Muscle of arm (tissue), 12 donors: ENCODE results near the gene CIB4. TPM values are rescaled to one million over a fixed set of nuclear protein-coding genes. Genes with fewer than 3 reads are reported as not detected.
"Not testable (repeated sequence)": the region's sequence is repeated elsewhere in the genome, so short reads cannot be mapped to it uniquely, and the experiment has no call there.

Experiments used
- DNase-seq: peaks from one replicate; pipeline ENCODE4 v3.0.0-alpha.2; 2013
- polyA plus RNA-seq, 12 donors: library from polyadenylated mRNA; unstranded; fragments of 120-200 nt; gene quantifications; one replicate each; pipeline ENCODE4 v1.2.1, GENCODE V29; 2013; ENCODE audit not compliant: insufficient read length in 12 of 12

CIB4 gene
- polyA plus RNA-seq, 12 donors = not detected

- DNase-seq = no peak
Measured at GRCh38 chr2:26668041-26668440, 26.9 kb upstream of the CIB4 start.

DNA sequence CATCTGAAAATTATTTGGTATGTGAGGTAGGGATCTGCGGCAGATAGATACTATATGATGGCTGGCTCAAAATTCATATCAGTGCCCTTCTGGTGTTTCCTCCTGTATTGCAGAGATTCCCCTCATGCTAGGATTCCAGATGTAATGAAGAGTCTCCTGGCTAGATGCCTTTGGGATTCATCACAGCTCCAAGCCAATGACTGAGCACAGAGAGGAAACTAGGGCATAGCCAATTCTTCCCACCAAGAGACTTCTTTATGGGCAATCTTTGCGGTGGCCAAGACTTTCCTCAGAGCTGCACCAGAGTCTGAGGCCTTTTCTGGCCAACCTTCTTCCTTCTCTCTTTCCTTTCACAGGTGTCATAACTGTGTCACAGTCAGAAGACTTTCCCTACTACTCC, 25.5 kb upstream of the CIB4 start:
- DNase-seq = no peak

- DNase-seq = not testable (repeated sequence)
Measured at GRCh38 chr2:26665296-26665695, 24.1 kb upstream of the CIB4 start.

DNA sequence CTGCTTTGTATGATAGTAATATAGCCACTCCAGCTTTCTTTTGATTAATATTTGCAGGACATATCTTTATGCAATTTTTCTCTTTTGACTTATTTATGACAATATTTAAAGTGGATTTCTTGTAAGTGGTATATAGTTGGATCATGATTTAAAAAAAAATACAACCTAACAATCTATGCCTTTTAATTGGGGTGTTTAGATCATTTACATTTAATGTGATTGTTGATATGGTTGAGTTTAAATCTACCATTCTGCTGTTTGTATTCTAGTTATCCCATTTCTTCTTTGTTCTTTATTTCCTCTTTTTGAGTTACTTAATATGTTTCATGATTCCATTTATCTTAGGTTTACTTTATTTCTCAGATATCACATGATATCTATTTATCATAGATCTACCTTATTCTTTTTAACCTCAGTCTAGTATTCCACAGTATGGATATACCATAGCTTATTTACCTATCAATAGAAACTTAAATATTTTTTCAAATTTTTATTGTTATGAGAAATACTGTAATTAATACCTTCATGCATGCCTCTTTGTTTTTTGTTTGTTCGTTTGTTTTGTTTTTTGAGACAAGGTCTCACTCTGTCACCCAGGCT, 19.3 kb upstream of the CIB4 start:
- DNase-seq = no peak

- no peak for DNase-seq
Measured at GRCh38 chr2:26658691-26659346, 17.7 kb upstream of the CIB4 start.

GRCh38 chr2:26657265-26657664, 16.1 kb upstream of the CIB4 start:
- DNase-seq = no peak

GRCh38 chr2:26655611-26656195, 14.5 kb upstream of the CIB4 start:
- DNase-seq = no peak

GRCh38 chr2:26655120-26655519, 14.0 kb upstream of the CIB4 start:
- DNase-seq = not testable (repeated sequence)

DNA sequence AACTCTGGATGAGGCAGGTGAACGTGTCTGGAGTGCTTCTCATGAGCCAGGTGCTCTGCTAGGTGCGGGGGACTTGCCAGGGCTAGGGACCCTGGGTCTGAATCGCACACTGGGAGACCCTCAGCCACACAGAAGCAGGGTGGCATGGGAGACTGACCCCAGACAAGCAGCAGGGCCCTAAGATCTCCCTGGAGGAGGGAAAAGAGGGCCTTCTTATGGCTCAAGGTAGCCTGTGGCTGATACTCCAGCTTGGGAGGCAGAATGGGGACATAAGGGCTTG, 12.8 kb upstream of the CIB4 start:
- DNase-seq = no peak

DNA sequence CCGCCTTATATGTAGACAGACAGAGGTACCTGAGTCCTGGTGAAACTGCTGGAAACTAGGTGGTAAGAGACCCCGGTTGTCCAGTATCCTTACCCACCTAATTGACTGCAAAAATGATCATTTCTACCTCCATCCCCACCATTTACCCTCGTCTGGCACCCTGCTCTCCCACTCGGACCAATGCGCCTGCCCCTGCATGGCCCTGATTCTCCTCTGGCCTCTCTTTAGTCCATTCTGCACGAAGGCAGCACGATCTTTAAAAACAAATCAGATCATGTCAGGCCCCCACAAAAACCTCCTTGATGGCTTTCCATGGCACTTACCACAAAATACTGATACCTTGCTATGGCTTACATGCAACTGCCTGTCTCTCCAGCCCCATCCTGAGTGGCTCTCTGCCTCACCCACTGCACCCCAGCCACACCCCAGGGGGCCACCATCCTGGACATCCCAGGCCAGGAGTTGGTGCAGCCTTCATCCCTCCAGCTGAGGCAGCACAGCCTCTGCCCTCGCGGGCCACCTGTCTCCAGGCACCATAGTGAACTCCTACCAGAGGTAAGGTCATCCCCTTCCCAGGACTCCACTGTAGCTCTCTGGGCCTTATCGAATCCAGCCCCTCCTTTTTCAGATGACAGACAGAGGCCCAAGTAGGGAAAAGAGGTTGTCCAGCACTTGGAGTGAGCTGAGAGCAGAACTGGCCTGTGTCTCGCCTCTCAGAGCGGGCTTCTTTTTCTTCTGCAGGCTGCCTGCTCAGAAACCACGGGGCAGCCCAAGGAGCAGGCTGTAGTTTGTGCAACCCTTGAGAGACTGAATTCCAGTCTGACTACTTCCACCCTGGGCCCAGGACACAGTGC, 12.3 kb upstream of the CIB4 start:
- no peak for DNase-seq

DNA sequence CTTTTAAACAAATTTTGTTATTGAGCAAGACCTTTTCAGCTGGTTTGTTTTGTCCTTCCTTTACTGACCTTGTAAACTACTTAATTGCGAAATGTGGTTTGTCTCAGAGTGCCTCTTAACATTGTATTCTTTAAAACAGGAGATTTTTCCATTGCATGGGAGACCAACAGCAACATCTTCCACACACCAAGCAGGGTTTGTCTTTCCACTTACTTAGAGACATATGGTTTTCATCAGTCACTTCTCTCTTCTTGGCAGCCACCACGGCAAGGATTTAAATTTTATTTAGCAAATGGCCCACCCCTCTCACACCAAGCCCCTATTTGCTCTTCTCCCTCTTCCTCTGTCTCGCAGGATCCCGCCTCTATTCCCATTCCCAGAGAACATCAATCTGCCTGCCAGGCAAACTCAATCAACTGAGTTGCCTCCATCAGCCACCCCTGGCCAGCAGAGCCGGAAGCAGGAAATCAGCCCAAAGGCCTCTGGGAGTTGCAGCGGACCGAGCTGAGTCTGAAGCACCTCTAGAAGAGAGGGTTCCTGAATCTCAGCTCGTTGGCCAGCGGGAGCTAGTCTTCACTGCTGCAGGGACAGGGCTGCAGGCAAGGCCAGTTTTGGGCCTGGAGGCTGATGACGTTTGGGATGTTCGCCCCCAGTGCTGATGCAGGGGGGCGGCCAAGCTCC, 11.3 kb upstream of the CIB4 start:
- DNase-seq = peak; percentile 81

DNA sequence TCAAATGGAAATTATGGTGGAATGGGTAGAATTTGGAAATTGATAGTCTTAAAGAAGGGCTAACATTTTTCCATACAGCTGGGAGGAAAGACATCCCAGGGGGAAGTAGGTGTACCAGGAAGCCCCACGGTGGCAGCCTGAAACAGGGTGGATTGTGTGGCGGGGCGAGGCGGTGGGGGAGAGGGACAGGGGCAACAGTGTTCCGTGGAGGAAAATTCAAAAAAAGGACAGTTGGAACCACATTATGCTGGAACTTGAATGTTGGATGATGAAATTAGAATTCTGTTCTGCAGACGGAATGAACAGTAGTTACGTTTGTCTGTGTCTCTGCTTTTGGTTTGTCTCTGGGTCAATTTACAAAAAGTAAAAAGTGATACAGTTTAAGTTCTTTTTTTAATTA, 10.6 kb upstream of the CIB4 start:
- peak; percentile 15 for DNase-seq

- peak; percentile 9 for DNase-seq
Measured at GRCh38 chr2:26651470-26651771, 10.3 kb upstream of the CIB4 start.

DNA sequence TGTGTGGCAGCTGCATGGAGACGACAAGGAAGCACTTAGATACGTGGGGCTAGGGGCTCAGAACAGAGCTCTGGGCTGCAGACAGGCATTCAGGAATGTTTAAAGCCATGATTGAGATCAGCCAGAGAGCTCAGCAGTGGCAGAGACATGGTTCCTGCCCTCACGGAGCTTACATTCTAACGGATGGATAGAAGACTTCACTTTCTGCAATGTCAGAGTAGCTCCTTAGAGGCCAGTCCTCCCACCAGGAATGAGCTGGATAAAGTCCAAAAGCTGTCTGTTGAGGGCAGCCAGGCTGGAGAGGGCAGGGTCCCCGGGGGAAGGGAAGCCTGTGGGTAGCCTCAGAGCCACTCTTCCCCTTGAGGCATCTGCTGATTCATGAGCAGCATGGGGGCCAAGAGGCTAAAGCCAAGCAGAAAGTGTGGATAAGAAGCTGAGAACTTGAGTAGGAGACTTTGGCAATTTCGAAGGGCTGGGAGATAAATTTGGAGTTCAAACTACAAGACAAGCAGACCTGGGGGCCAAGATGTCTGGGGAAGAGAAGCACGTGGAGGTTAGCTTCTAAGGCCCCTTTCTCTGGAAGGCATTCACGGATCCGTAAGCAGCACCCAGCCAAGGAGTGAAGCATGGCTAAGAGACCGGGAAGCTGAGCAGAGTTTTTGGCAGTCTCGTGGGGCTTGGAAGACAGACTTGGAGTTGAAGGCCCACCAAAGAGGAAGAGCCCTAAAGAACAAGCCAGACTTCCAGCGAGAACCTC, 9.7 kb upstream of the CIB4 start:
- DNase-seq = no peak

DNA sequence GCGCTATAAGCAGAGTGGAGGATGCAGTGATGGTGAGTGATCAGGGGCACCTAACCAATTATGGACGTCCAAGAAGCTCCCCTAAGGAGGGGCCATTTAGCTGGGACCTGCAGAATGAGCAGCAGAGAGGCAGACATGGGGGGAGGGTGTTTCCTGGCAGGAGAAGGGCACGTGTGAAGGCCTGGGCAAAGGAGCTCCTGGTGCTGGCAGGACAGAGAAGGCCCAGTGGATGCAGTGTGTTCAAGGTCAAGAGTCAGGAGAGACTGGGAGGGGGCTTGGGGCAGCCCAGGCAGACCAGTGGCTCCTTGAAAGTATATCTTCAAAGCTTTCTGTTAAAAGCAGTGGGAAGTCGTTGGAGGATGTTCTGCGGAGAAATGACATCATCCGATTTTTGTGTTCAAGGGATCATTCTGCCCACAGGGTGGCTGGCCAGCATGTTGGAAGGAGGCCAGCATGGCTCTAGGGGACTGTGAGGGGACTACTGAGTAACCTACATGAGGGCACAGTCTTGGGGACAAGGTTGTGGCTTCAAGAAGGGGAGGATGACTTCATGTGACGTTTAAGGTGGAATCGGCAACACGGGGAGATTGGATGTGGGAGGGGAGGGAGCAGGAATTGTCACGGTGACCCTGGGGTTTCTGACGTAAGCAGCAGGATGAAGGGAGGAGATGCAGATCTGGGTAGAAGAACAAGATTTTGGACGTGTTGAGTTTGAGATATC, 9.0 kb upstream of the CIB4 start:
- no peak for DNase-seq

- no peak for DNase-seq
Measured at GRCh38 chr2:26649322-26649721, 8.2 kb upstream of the CIB4 start.

GRCh38 chr2:26648516-26648915, 7.3 kb upstream of the CIB4 start:
- no peak for DNase-seq

DNA sequence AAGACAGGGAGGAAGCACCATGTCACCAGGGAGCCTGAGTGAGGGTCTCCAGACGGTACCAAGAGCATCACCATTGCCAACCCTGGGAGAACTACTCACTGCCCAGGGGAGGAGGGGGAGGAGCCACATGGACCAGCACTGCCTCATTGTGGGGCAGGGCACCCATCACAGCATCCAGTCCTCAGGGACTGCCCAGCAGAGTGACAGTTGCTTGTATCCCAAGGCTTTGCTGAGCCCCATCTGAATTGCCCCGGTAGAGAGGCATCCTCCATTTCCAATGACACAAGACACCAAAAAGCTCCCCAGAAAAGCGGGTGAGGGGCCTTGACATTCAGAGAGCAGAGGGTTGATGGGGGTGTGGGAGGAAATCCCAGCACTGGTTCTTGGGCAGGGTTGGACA, 6.8 kb upstream of the CIB4 start:
- DNase-seq = no peak

DNA sequence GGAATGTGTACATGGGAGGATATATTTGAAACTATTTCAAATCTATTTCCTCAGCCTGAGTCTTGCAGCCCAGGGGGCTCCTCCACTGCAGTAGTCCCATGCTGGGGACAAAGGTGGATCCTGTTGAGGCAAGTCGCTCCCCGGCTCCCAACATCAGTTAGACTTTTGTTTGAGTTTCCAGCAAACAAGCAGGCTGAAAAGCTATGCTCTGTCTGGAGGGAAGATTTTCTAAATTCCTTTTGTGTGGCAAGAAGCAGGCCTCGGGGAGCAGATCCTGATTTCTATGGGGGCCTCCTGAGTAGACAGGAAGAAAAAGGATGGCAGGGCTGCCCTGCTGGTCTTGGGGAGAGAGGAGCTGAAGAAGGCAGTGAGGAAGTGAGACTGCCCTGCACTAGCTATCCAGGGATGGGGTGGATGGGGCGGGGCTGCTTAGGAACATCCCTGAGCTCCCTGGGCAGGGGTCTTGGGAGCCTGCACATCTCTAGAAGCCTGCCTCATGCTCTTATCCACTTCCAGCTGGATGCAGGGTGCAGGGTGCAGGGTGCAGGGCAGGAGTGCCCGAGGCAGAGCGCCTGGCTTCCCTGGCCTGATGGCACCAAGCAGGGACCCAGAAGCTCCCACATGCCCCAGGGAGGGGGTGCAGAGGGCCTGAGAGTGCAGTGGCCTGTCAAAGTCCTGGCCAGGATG, 6.0 kb upstream of the CIB4 start:
- DNase-seq = no peak

GRCh38 chr2:26645762-26646161, 4.6 kb upstream of the CIB4 start:
- DNase-seq = no peak
